Kidney (tissue), 14 donors: ENCODE measurements around the gene DHX29. TPM values are rescaled to one million over a fixed set of nuclear protein-coding genes. Genes with fewer than 3 reads are reported as not detected.

ENCODE experiments used
- DNase-seq, 5 donors: peaks; one replicate each; pipeline ENCODE4 v3.0.0-alpha.2; 2013 to 2020
- FAIRE-seq: peaks from 2 replicates; lab custom pipeline; 2012; peaks lifted over from hg19 to GRCh38; lab: Jason Lieb, UNC
- H3K27ac ChIP-seq, 2 donors: one replicate each; pipeline ENCODE4 v1.7.0; 2013; ENCODE audit warnings: low read depth in 2 of 2, low read length in 2 of 2, inconsistent platforms in 1 of 2
- H3K27me3 ChIP-seq: one replicate; pipeline ENCODE4 v1.7.1; 2013; ENCODE audit warnings: low read length, inconsistent platforms; ENCODE audit not compliant: control insufficient read depth, insufficient read depth
- H3K36me3 ChIP-seq, 3 donors: one replicate each; pipeline versions ENCODE4 v1.7.0 to v1.7.1; 2013; ENCODE audit warnings: low read length in 3 of 3, control low read depth in 1 of 3, inconsistent platforms in 1 of 3; ENCODE audit not compliant: insufficient read depth in 3 of 3, control insufficient read depth in 2 of 3
- H3K4me1 ChIP-seq, 3 donors: one replicate each; pipeline versions ENCODE4 v1.7.0 to v1.7.1; 2013; ENCODE audit warnings: low read length in 3 of 3, inconsistent platforms in 1 of 3, low read depth in 1 of 3; ENCODE audit not compliant: control insufficient read depth in 2 of 3, insufficient read depth in 2 of 3
- H3K4me3 ChIP-seq, 3 donors: one replicate each; pipeline versions ENCODE4 v1.7.0 to v1.8.1; 2013; ENCODE audit warnings: low read length in 3 of 3, control low read depth in 1 of 3, inconsistent platforms in 1 of 3
- H3K9ac ChIP-seq, 3 donors: one replicate each; pipeline versions ENCODE4 v1.7.0 to v1.7.1; 2013; ENCODE audit warnings: low read length in 3 of 3, control low read depth in 1 of 3, inconsistent platforms in 1 of 3
- H3K9me3 ChIP-seq, 3 donors: one replicate each; pipeline versions ENCODE4 v1.7.0 to v1.7.1; 2013; ENCODE audit warnings: low read length in 3 of 3, control low read depth in 1 of 3, inconsistent platforms in 1 of 3; ENCODE audit not compliant: control insufficient read depth in 2 of 3, insufficient read depth in 1 of 3
- intact Hi-C: fragments of 100-400 bp; cut with DNase I; formaldehyde crosslinking; loops from one replicate; pipeline ENCODE4 v1.11.1; 2022
- polyA plus RNA-seq: library from polyadenylated mRNA; stranded (reverse); fragments of 350-450 nt; fragmentation: Illumina TruSeq; extraction: RNeasy Lipid Tissue Mini Kit (QIAGEN cat#74804); gene quantifications from one replicate; pipeline ENCODE4 v1.2.3, GENCODE V29; 2014; ENCODE audit warnings: low read depth, low replicate concordance; ENCODE audit not compliant: insufficient read depth
- total RNA-seq: library from RNA; stranded (reverse); fragmentation: NEBNext Ultra II Directional; extraction: Animal tissue kit (Norgen Biotek cat#: 25700); gene quantifications from one replicate; pipeline ENCODE4 v1.2.1, GENCODE V29; 2021
- TF ChIP-seq, protein P1 (sequence below): IDR thresholded peaks from 3 replicates; pipeline ENCODE4 v1.5.1; 2012; ENCODE audit warnings: mild to moderate bottlenecking, moderate library complexity, borderline replicate concordance; ENCODE audit not compliant: insufficient read depth; ENCODE audit errors: extremely low read depth
- donor health status: control.
- donor health status: control.
- donor health status: control.
- donor health status: control.
- donor health status: control.
- donor health status: DM: yes; HTN: yes; CAD: no.
- donor health status: Normal renal cell carcinoma (clear cell type).

The DHX29 gene
- total and polyA plus RNA-seq, 2 donors from 2014 or later, result 13.5 to 28.0 TPM

DNA sequence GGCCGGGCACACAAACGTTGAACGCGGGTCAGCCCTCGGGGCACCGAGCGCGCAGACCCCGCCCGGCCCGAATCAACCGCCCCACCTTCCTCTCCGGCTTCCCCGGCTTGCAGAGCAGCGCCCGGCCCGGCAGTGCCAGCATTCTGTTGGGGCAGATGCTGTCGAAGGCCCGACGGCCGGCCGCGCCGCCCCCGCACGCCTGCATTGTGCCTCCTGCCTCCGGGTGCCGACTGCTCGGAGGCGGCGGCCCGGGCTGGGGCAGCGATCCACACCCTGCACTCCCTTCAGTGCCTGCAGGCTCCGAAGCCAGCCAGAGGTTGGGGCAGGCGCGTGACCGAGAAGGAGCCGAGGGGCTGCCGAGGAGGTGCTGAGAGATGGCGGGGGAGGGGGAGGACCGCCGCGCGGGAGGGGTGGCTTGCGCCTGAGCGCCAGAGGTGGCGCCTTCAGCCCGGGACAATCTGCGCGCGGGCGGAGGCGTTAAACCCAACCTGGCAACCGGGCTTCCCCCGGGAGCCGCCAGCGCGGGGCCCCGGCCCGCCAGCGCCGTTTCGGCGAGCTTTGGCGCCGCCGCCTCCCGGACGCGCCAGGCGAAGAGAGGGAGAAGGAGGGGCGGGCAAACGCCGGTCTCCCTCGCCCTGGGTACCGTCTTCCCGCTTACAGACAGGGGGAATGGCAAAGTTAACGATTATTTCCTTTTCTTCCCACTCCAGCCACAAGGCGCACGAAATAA is 80.4 kb downstream of the DHX29 start, which contains the start of gene MCIDAS:
Gene MCIDAS (minus strand): TSS at position 382 of the 730 bp plus-strand sequence. CDS start 177 bp downstream, at position 205.
- intact Hi-C loops, result no loop called here
- Histone ChIP-seq H3K9ac (no peak within 1 kb of the TSS), H3K4me1 (peaks cover 0 to 8% (median 7%) of the 10 kb centered on the region in 3 donors), H3K36me3 (no peaks in the 10 kb centered on the region), H3K9me3 (no peaks in the 10 kb centered on the region), H3K4me3 (peak within 1 kb of the TSS in 2 of 3 donors; percentile 17 to 26), H3K27ac (no peak within 1 kb of the TSS), H3K27me3 (peaks cover 81% of the 10 kb centered on the region)
- TF ChIP-seq, protein P1, sequence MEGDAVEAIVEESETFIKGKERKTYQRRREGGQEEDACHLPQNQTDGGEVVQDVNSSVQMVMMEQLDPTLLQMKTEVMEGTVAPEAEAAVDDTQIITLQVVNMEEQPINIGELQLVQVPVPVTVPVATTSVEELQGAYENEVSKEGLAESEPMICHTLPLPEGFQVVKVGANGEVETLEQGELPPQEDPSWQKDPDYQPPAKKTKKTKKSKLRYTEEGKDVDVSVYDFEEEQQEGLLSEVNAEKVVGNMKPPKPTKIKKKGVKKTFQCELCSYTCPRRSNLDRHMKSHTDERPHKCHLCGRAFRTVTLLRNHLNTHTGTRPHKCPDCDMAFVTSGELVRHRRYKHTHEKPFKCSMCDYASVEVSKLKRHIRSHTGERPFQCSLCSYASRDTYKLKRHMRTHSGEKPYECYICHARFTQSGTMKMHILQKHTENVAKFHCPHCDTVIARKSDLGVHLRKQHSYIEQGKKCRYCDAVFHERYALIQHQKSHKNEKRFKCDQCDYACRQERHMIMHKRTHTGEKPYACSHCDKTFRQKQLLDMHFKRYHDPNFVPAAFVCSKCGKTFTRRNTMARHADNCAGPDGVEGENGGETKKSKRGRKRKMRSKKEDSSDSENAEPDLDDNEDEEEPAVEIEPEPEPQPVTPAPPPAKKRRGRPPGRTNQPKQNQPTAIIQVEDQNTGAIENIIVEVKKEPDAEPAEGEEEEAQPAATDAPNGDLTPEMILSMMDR, result peak; percentile 10
- peak; percentile 73 to 83 (median 79) for DNase-seq
- no peak for FAIRE-seq

DNA sequence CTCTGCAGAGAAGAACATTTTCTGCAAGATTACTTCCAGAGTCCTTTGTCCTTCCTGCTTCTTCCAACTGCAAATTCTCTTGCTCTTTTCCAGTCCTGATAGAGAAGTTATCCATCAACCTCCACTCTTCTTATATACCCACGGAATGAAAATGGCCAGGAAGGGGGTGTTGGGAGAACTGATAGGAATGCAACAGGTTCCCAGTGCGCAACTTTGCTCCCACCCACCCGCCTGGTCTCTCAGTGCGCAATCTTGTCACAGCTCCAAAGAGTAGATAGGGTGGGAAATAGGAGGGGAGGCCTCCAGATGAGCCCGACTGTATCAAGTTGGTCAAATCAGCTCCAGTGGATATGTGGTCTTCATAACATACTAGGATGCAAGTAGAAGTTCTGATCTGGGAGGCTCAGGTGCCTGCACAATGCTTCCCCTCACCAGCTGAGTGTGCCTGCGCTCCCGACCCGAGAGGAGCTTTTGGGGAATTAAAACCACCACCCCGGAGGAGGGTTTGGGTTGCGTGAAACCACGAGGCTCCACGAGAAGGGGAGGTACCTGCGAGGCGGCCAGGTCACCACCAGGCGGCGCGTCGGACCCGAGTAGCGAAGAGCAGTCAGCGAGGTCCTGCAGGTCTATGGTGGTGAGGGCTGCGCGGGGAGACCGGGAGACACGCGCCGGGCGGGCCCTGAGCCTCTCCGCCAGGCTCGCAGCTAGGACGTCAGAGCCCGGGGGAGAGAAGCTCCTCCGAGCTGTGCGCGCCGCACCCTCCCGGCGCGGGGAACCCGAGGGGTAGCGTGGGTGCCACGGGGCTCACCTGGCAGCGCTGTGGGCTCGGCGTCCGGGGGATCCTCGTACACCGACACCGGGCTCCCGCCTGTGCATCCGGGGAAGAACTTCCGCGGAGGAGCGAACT is 81.2 kb downstream of the DHX29 start:
- Histone ChIP-seq H3K9ac (no peak overlapping the region), H3K36me3 (no peaks in the 10 kb centered on the region), H3K27me3 (peaks cover 84% of the 10 kb centered on the region), H3K4me1 (peaks cover 0 to 6% (median 2%) of the 10 kb centered on the region in 3 donors), H3K4me3 (peak overlapping the region in 1 of 3 donors; percentile 17), H3K9me3 (no peaks in the 10 kb centered on the region), H3K27ac (no peak overlapping the region)
- intact Hi-C loops, result no loop called here
- TF ChIP-seq, protein P1, result peak; percentile 53
- DNase-seq (peak; percentile 80 to 88 (median 84)), FAIRE-seq (no peak)

DNA sequence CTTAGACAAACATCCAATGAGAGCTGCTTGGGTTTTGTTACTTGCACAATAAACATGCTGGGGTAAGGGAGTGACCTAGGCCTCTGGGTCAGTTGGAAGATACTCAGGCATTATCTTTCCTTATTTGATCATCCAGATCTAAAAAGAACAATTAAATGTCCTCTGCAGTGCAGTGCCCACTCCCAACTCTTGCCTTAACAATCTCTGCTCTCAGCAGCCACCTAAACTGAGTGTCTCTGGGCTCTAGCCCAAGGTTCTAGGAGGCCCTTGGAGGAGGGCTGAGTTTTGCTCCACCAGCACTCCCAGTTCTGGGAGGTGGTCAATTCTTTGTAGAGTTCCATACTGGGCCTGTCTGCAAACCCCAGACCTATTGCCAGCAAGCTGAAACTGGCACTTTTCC is 82.1 kb downstream of the DHX29 start:
- Histone ChIP-seq H3K4me3 (no peak overlapping the region), H3K9me3 (no peaks in the 10 kb centered on the region), H3K4me1 (peaks cover 0 to 7% (median 0%) of the 10 kb centered on the region in 3 donors), H3K27ac (no peak overlapping the region), H3K27me3 (peaks cover 80% of the 10 kb centered on the region), H3K36me3 (no peaks in the 10 kb centered on the region), H3K9ac (no peak overlapping the region)
- TF ChIP-seq, protein P1, result no peak
- no peak for FAIRE-seq
- intact Hi-C loops, result no loop called here
- no peak for DNase-seq
